Activated CD8-positive, alpha-beta memory T cell treated with anti-CD3 and anti-CD28 coated beads, Interleukin-2, amount 50 U/mL, for 1 hour (primary cell): ENCODE measurements around the gene CABLES1.
"Not testable (repeated sequence)": the region's sequence is repeated elsewhere in the genome, so short reads cannot be mapped to it uniquely, and the experiment has no call there.

Experiments used
- DNase-seq: peaks from one replicate; pipeline ENCODE4 v3.0.0-alpha.2; 2020; ENCODE audit errors: extremely low read depth

Gene CABLES1

GRCh38 chr18:23141104-23141999, 6.1 kb downstream of the CABLES1 start:
- DNase-seq: no peak

- DNase-seq: no peak
These were observed 7.1 kb downstream of the CABLES1 start for GRCh38 chr18:23142251-23142929.

DNA sequence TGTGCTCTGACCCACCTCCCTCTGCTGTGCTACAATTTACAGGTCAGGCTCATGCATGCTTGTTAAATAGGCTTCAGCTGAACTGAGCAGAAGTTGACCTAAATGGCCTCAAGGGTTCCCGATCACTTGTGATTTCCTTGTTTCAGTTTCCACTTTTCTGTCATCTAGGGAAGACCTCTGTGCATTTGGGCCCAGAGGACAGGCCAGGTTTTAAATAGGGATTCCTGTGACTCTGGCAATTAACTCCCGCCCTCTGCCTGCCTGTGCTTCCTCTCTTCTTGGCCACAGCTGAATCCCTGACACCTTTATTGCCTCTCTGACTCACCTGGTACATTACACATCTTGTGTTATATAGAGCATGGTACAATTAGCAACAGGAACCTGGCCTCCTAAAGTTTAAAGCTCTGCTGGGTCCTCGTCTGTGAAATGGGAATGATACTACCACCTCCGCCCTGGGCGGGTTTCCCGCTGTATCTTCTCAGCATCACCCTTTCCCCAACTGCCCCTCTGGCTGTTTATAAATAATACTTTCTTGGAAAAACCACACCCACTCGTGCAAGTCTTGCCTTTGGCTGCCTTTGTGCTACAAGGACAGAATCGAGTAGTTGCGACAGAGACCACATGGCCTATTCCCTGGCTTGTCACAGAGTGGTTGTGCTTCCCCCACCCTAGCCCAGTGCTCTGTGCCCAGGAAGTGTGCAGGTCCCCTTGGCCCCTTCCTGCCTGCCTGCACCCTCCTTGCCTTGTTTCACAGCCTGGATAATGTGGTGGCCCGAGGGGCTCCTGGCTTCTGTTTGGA, 7.9 kb downstream of the CABLES1 start:
- no peak for DNase-seq

- no peak for DNase-seq
These were observed 8.6 kb downstream of the CABLES1 start for GRCh38 chr18:23143815-23144261.

DNA sequence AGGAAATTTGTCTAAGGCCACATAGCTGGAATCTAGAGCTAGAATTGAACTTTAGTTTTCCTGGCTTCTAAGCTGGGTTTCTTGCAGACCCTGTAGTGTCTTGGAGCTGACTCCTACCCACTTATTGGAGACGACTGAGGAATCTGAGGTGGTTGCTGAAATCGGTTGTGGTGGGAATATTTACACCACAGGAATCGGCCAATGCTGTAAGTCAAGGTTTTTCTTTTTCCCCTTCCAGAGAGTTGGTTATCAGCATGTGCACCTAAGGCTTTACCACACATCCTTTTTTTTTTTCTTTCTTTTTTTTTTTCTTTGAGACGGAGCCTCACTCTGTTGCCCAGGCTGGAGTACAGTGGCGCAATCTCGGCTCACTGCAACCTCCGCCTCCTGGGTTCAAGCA, 9.4 kb downstream of the CABLES1 start:
- DNase-seq: no peak

GRCh38 chr18:23145621-23146020, 10.3 kb downstream of the CABLES1 start:
- DNase-seq: no peak

DNA sequence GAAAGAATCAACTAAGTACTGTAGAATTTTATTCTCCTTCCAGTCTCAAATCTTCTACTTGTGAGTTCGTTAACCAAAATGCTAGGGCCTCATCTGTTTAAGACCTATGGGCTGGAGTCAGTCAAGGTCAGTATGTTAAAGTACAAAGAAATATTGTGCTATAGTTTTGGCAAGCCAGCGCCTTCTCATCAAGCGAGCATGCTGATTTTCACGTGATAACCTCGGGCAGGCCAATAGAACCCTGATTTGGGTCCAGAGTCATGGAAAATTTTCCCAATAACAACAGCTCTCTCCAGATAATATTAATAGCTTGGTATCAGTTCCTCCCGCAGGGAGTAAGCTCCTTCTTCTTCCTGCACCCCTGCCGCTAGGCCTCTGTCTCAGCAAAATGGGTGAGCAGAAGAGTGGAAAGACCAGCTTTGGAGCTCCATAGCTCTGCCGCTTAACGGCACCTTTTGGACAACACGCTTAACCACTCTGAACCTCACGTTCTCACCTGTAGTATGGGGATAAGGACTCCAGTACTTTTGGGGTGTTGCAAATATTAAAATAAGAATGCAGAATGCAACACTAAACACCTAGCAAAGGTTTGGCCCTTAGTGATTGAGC, 11.7 kb downstream of the CABLES1 start:
- DNase-seq: no peak

DNA sequence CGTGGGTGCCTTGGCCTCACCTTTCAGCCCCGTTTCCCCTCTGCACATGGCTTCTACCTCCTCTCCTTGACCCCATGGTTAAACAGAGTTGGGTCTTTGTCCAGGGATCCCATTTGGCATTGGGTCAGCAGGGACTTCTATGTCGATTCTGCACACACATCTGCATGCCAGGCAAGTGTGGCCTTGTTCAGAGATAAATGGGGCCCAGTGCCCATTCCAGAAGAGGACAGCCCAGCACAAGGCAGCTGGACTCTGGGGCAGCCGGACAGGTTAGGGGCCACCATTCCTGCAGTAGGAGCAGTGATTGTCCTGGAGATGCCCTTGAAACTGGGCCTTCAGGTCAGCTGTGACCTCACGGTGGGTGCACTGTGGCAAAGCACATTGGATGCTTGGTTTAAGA, 13.1 kb downstream of the CABLES1 start:
- no peak for DNase-seq

DNA sequence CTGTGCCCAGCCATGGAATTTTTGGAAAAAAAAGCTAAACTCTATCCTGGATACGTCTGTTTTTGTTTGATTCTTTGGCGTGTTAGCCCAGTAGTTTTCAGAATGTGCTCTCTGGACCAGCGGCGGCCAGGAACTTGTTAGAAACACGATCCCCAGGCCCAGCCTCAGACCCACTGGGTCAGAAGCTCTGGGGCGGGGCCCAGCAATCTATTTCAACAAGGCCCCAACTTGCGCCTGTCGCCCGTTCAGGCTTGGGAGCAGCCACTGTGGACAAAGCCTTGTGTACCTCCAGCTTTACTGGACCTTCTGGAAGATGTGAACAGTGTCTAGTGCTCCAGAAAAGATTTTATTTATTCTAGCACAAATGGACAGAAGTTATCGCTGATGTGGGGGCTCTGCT, 14.3 kb downstream of the CABLES1 start:
- DNase-seq: no peak

GRCh38 chr18:23151414-23152099, 16.3 kb downstream of the CABLES1 start:
- no peak for DNase-seq

DNA sequence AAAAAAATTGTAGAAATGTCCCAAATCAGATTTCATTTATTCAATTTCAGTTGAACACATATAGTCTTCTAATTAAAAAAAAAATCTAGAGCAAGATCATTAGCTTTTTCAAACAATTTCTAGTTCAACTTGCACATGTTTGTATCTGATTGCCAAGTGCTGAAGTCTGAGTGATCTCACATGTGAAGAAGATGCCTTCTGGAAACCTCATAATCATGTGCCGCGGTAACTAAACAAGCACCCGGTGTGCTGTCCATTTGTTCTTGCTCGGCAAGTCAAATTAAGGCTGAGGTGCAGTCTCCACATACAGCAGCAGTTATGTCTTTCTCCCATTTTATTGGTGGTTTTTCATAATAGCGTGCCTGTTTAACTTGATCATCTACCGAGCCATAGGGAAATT, 18.7 kb downstream of the CABLES1 start:
- no peak for DNase-seq

- DNase-seq: no peak
These were observed 19.7 kb downstream of the CABLES1 start for GRCh38 chr18:23154823-23155500.

DNA sequence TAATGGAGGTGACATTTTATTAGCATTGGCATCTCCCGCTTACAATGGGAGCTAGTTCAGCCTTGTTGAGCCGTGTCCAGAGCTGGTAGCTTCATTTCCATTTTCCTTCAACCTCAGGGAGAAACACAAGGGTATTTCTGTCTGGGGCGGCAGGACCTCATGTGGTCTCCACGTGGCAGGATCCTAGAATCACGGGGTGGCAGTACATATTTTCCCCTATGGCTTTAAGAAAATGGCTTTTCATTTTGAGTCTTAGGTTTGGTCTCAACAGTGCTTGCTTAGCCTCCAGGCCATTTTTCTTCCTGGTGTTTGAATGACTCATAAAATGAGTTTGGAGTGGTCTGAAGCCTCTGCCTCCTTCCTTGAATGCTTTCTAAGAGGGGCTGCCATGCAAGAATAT, 20.3 kb downstream of the CABLES1 start:
- DNase-seq: no peak

DNA sequence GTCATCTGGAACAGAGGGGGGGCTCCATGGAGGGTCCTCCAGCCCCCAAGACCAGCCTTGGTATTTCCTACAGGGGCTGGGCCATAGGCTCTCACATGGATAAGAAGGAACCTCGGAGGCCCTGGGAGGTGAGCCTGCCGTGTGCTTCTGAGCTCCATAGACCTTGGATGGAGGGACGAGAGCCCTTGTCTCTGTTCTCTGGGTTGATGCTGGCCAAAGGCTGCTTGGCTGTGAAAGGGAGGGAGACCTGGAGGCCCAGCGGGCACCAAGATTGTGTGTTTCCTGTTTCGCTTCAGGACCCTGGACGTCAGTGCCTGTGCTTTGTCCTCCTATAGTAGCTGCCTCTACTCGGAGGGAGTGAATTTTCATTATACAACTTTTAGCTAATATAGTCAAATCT, 20.8 kb downstream of the CABLES1 start:
- DNase-seq: no peak

DNA sequence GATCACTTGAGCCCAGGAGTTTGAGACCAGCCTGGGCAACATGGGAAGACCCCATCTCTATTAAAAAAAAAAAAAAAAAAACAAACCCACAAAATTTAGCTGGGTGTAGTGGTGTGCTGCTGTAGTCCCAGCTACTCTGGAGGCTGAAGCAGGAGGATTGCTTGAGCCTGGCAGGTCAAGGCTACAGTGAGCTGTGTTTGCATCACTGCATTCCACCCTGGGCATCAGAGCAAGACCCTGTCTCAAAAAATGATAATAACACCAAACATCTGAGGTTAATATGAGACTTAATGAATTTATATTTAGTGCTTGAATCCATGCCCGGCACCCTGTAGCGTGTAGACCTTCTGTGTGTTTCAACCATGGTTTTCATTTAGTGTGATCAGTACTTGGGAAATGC, 22.8 kb downstream of the CABLES1 start:
- DNase-seq: no peak

DNA sequence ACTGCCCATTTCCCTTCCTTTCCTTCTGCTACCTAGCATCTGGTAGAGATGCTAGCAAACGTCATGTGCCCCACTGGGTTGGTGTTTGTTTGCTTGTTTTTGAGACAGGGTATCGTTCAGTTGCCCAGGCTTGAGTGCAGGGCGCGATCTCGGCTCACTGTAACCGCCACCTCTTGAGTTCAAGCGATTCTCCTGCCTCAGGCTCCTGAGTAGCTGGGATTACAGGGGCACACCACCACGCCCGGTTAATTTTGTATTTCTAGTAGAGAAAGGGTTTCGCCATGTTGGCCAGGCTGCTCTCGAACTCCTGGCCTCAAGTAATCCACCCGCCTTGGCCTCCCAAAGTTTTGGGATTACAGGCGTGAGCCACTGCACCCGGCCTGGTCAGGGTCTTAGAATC, 23.6 kb downstream of the CABLES1 start:
- not testable (repeated sequence) for DNase-seq

DNA sequence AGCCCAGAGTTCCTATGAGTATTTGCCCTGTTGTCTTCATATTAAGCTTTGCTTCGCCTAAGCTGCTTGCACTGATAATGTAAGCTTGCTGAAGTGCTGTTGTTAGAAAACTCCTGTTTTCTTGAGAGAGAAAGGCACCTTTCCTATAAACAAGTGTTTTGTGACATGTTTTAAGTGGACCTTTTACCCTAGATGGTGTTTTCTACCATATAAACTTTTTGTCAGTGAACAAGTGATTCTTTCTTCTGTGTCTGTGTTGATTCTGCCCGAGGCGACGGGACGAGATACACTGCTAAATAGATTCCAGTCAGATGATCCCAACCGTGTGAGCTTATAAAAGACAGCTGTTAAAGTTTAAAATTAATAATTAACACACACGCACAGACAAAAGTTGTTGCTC, 24.1 kb downstream of the CABLES1 start:
- no peak for DNase-seq

DNA sequence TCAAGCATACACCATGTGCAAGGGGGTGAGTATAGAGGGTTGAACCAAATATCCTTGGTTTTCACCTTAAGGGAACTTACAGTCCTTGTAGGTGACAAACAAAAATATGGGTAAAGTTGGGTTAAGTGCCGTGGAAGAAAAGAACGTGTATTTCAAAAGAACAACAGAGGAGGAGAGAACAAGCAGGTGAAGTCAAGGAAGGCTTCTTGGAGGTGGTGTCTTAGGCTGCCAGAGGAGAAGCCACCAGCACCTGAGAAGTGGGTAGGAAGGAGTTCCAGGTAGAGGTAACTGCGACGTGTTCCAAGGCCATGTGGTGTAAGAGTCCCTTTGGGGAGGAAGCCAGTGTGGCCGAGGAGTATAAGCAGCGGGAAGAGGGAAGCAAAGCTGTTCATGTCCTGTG, 27.2 kb downstream of the CABLES1 start:
- DNase-seq: no peak

- no peak for DNase-seq
These were observed 28.7 kb downstream of the CABLES1 start for GRCh38 chr18:23163786-23164533.
